ENCODE results near the gene PRKAR2B. TPM values are rescaled to one million over a fixed set of nuclear protein-coding genes. Genes with fewer than 3 reads are reported as not detected.

PRKAR2B gene
- total RNA-seq, 2 donors from 2014 or later, result 3.9 to 5.3 TPM

DNA sequence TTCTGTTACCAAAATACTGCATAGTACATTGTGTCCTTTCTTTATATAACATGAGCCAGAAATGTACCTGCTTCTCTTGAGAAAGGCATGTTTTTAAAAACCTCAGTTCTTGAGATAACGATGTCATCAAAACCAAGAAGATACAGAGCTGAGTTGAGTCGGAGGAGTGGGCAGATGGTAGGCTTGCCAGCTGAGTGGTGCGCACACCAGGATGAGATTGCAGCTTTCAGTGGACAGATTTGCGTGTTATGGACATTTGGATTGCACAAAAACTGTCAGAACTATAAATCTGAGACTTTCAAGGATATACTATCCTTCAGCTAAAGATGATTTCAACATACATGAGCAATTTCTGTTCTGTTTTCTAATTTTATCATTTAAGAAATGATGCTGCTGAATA lies 25.0 kb downstream of the PRKAR2B start:
- DNase-seq (ENCODE audit: low spot score), result no peak
- no peak overlapping the region for H3K27ac ChIP-seq
- H3K9me3 ChIP-seq, result no peaks in the 10 kb centered on the region
- H3K36me3 ChIP-seq, result no peaks in the 10 kb centered on the region
- TF ChIP-seq, protein P1, sequence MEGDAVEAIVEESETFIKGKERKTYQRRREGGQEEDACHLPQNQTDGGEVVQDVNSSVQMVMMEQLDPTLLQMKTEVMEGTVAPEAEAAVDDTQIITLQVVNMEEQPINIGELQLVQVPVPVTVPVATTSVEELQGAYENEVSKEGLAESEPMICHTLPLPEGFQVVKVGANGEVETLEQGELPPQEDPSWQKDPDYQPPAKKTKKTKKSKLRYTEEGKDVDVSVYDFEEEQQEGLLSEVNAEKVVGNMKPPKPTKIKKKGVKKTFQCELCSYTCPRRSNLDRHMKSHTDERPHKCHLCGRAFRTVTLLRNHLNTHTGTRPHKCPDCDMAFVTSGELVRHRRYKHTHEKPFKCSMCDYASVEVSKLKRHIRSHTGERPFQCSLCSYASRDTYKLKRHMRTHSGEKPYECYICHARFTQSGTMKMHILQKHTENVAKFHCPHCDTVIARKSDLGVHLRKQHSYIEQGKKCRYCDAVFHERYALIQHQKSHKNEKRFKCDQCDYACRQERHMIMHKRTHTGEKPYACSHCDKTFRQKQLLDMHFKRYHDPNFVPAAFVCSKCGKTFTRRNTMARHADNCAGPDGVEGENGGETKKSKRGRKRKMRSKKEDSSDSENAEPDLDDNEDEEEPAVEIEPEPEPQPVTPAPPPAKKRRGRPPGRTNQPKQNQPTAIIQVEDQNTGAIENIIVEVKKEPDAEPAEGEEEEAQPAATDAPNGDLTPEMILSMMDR (IDR thresholded peaks at IDR 0.05), result no peak
- H3K27me3 ChIP-seq (replicated peaks; ENCODE audit: insufficient read depth), result no peaks in the 10 kb centered on the region
- no peak overlapping the region for H3K4me3 ChIP-seq
- ATAC-seq (ENCODE audit: insufficient number of reproducible peaks, low FRiP score, low read depth), result no peak
- no peaks in the 10 kb centered on the region for H3K4me1 ChIP-seq (ENCODE audit: control insufficient read depth in 1 of 2, low read depth in 2 of 2)

DNA sequence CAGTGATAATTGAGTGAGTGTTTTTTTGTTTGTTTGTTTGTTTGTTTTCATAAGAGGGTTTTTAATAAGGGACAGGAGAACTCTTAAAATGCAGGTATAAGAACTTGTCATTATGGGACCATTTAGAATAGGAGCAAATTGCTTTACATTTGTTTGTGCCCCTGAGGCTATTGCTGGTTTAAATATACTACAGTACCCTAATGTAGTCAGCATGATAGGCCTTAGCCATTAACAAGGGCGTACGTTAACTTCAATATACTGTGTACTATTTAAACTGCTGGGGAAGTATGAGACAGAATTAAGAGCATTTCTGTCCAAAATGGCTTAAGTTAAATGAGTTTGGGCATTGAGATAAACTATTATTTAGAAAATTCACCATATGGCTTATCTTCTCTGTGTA lies 26.2 kb downstream of the PRKAR2B start:
- H3K27ac ChIP-seq, result no peak overlapping the region
- no peaks in the 10 kb centered on the region for H3K4me1 ChIP-seq (ENCODE audit: control insufficient read depth in 1 of 2, low read depth in 2 of 2)
- H3K9me3 ChIP-seq, result no peaks in the 10 kb centered on the region
- ATAC-seq (ENCODE audit: insufficient number of reproducible peaks, low FRiP score, low read depth) (no peak), DNase-seq (ENCODE audit: low spot score) (no peak)
- TF ChIP-seq, protein P1 (IDR thresholded peaks at IDR 0.05), result no peak
- no peaks in the 10 kb centered on the region for H3K36me3 ChIP-seq
- H3K27me3 ChIP-seq (replicated peaks; ENCODE audit: insufficient read depth), result no peaks in the 10 kb centered on the region
- H3K4me3 ChIP-seq, result no peak overlapping the region

DNA sequence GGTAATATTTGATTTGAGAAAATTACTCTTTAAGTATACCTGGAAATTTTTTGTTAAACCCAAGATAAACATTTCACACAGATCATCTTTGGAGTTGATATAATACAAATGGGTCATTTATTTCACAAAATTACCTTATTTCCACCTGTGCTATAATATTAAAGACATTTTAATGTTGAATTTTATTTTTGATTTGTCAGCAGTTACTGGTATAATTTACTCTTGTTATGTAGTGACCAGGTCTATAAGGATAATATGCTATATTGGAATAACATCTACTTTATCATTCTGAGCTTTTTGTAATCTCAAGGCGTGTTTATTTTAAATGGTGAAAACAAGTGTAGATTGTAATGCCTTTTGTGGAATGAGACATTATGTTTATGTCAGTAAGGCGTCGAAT lies 26.6 kb downstream of the PRKAR2B start:
- Histone ChIP-seq H3K36me3 (no peaks in the 10 kb centered on the region), H3K27me3 (replicated peaks; ENCODE audit: insufficient read depth) (no peaks in the 10 kb centered on the region), H3K27ac (no peak overlapping the region), H3K9me3 (no peaks in the 10 kb centered on the region), H3K4me1 (ENCODE audit: control insufficient read depth in 1 of 2, low read depth in 2 of 2) (no peaks in the 10 kb centered on the region), H3K4me3 (no peak overlapping the region)
- TF ChIP-seq, protein P1 (IDR thresholded peaks at IDR 0.05), result no peak
- DNase-seq (ENCODE audit: low spot score) (no peak), ATAC-seq (ENCODE audit: insufficient number of reproducible peaks, low FRiP score, low read depth) (no peak)

DNA sequence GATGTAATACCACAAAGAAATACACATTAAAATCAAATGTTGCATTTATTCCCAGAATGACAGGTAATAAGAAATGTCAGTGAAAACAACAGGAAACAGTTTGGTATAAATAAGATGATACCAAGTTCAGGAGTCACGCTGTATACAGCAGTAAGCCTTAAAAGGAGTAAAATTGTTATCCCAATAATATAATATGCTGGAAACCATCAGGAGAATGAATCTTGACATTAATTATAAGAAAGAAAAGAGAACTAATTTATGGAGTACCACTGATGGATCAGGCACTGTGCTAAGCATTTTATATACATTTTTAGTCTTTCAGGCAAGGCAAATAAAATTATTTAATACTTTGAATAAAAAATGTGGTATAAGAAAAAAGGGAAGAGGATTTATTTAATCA lies 27.6 kb downstream of the PRKAR2B start:
- no peaks in the 10 kb centered on the region for H3K4me1 ChIP-seq (ENCODE audit: control insufficient read depth in 1 of 2, low read depth in 2 of 2)
- TF ChIP-seq, protein P1 (IDR thresholded peaks at IDR 0.05), result no peak
- H3K4me3 ChIP-seq, result no peak overlapping the region
- ATAC-seq (ENCODE audit: insufficient number of reproducible peaks, low FRiP score, low read depth) (no peak), DNase-seq (ENCODE audit: low spot score) (no peak)
- H3K36me3 ChIP-seq, result no peaks in the 10 kb centered on the region
- no peaks in the 10 kb centered on the region for H3K27me3 ChIP-seq (replicated peaks; ENCODE audit: insufficient read depth)
- no peaks in the 10 kb centered on the region for H3K9me3 ChIP-seq
- no peak overlapping the region for H3K27ac ChIP-seq

DNA sequence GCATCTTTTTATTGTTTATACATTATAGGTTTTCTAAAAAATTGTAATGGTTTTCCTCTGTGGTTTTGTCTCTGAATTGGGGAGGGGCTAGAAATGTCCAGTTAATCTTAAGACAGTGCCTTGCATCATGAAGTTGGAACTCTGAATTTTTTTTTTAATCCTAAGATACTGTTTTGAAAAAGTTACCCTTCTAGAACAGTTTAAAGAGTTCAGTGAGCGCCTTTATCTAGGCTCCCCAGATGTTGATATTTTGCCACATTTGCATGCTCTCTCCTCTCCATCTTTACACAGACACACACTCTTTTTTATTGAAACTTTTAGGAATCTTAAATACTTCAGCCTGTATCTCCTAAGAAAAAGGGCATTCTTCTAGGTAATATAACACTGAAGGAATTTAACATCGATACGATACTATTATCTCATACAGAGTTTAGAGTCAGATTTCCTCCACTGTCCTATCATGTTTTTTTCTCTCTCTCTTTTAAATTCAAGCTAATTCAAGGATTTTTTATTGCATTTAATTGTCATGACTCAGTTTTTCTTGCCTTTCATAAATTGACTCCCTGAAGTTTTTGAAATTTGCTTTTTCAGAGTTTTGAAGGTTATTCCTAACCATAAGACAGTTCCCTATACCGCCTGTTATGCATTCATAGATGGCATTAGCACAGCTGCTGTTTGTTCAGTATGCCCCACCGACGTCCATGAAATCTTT lies 31.5 kb downstream of the PRKAR2B start:
- ATAC-seq (ENCODE audit: insufficient number of reproducible peaks, low FRiP score, low read depth) (no peak), DNase-seq (ENCODE audit: low spot score) (no peak)
- Histone ChIP-seq H3K27me3 (replicated peaks; ENCODE audit: insufficient read depth) (no peaks in the 10 kb centered on the region), H3K27ac (no peak overlapping the region), H3K4me3 (no peak overlapping the region), H3K4me1 (ENCODE audit: control insufficient read depth in 1 of 2, low read depth in 2 of 2) (no peaks in the 10 kb centered on the region), H3K9me3 (no peaks in the 10 kb centered on the region), H3K36me3 (no peaks in the 10 kb centered on the region)
- TF ChIP-seq, protein P1 (IDR thresholded peaks at IDR 0.05), result no peak
